Fibroblast of lung (primary cell): ENCODE measurements around the gene PPP1R1C.

Experiments
- CTCF ChIP-seq, 2 donors: IDR thresholded peaks in 1 of 2; conservative IDR thresholded peaks in 1 of 2; 1 replicate in 1 of 2; 2 replicates in 1 of 2; pipeline ENCODE4 v1.5.1; 2011 to 2012; ENCODE audit warnings: low read length in 2 of 2, control low read depth in 1 of 2, inconsistent platforms in 1 of 2, low read depth in 1 of 2, mild to moderate bottlenecking in 1 of 2
- EZH2 ChIP-seq: IDR thresholded peaks from 2 replicates; pipeline ENCODE4 v1.5.1; 2012; ENCODE audit warnings: low read length, control low read depth, mild to moderate bottlenecking; ENCODE audit errors: missing control alignments

GRCh38 chr2:181958726-181959125 lies 26.9 kb upstream of the PPP1R1C start:
- TF ChIP-seq EZH2 (no peak), CTCF (conservative IDR thresholded peaks at IDR 0.05 in 1 of 2, IDR thresholded peaks at IDR 0.05 in 1 of 2; ENCODE audit: low read depth in 1 of 2, low read length in 2 of 2) (no peak)
